Immature natural killer cell (primary cell): Measurements from ENCODE around the gene CDC20. TPM values are rescaled to one million over a fixed set of nuclear protein-coding genes. Genes with fewer than 3 reads are reported as not detected.
A peak's percentile ranks its signal among the peaks of the same experiment; 100 is the strongest.
"Not testable (repeated sequence)": the region's sequence is repeated elsewhere in the genome, so short reads cannot be mapped to it uniquely, and the experiment has no call there.

Experiments used
- DNase-seq, 3 donors: peaks; one replicate each; pipeline ENCODE4 v3.0.0; 2022; ENCODE audit warnings: mixed read lengths in 1 of 3
- H3K27ac Mint-ChIP-seq, 6 donors: one replicate each; pipeline ENCODE4 v1.8.0; 2020; ENCODE audit warnings: mixed read lengths in 6 of 6, mild to moderate bottlenecking in 5 of 6, inconsistent platforms in 4 of 6, moderate library complexity in 3 of 6
- H3K27me3 Mint-ChIP-seq, 3 donors: one replicate each; pipeline ENCODE4 v1.8.0; 2020 to 2021; ENCODE audit warnings: low read depth in 3 of 3, mild to moderate bottlenecking in 3 of 3, mixed read lengths in 3 of 3, moderate library complexity in 3 of 3, inconsistent platforms in 1 of 3
- H3K36me3 Mint-ChIP-seq, 3 donors: one replicate each; pipeline ENCODE4 v1.8.0; 2020; ENCODE audit warnings: mixed read lengths in 3 of 3, inconsistent platforms in 2 of 3, mild to moderate bottlenecking in 2 of 3
- H3K4me1 Mint-ChIP-seq, 2 donors: one replicate each; pipeline ENCODE4 v1.8.0; 2020; ENCODE audit warnings: inconsistent platforms in 2 of 2, mild to moderate bottlenecking in 2 of 2, mixed read lengths in 2 of 2, moderate library complexity in 1 of 2
- H3K4me3 Mint-ChIP-seq, 5 donors: one replicate each; pipeline ENCODE4 v1.8.0; 2020; ENCODE audit warnings: mild to moderate bottlenecking in 5 of 5, mixed read lengths in 5 of 5, inconsistent platforms in 3 of 5, moderate library complexity in 3 of 5
- H3K9me3 Mint-ChIP-seq, 6 donors: one replicate each; pipeline ENCODE4 v1.8.0; 2020; ENCODE audit warnings: mild to moderate bottlenecking in 6 of 6, mixed read lengths in 6 of 6, inconsistent platforms in 4 of 6, moderate library complexity in 3 of 6
- polyA plus RNA-seq, 3 donors: library from polyadenylated mRNA; unstranded; fragments of 300-500 nt; fragmentation: Illumina TruSeq; gene quantifications; one replicate each; pipeline ENCODE4 v1.2.3, GENCODE V29; 2021

Gene CDC20
- polyA plus RNA-seq, 3 donors from 2014 or later = 0.69 to 4.0 (median 3.0) TPM

GRCh38 chr1:43367904-43368645, 9.3 kb downstream of the CDC20 start, which contains the start of gene ELOVL1:
Gene ELOVL1 (minus strand): TSS chr1:43368011. CDS start chr1:43365609, 2,402 bp downstream.
- peak within 1 kb of the TSS; percentile 91 to 93 (median 92) for H3K4me3 Mint-ChIP-seq
- H3K36me3 Mint-ChIP-seq = peaks cover 2 to 19% (median 5%) of the 10 kb centered on the region in 3 donors
- H3K27me3 Mint-ChIP-seq = peaks cover 3 to 7% (median 3%) of the 10 kb centered on the region in 3 donors
- peak within 1 kb of the TSS; percentile 84 to 98 (median 93) for H3K27ac Mint-ChIP-seq
- no peaks in the 10 kb centered on the region for H3K9me3 Mint-ChIP-seq
- peak; percentile 86 to 89 (median 89) for DNase-seq
- peaks cover 44 to 45% of the 10 kb centered on the region in 2 donors for H3K4me1 Mint-ChIP-seq

DNA sequence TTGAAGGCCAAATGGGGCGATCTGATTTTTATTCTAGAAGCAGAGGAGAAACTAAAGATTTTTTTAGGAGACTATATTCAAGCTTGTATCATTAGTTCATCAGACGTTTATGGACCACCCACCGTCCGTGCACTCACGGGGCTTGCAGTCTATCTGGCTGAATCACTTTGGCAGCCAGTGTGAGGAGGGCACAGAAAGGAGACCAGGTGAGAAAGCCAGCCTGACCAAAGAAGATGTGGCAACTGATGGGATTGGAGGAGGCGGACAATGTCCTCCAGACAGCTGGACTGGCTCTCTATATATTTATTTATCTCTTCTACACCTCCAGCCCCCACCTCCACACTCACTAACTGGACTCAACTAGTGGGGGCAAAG, 9.9 kb downstream of the CDC20 start:
- DNase-seq = no peak
- Mint-ChIP-seq H3K9me3 (no peaks in the 10 kb centered on the region), H3K36me3 (peaks cover 0 to 17% (median 5%) of the 10 kb centered on the region in 3 donors), H3K27ac (peak overlapping the region; percentile 84 to 98 (median 93)), H3K27me3 (peaks cover 3 to 7% (median 3%) of the 10 kb centered on the region in 3 donors), H3K4me3 (peak overlapping the region; percentile 91 to 93 (median 92)), H3K4me1 (peaks cover 44 to 45% of the 10 kb centered on the region in 2 donors)

DNA sequence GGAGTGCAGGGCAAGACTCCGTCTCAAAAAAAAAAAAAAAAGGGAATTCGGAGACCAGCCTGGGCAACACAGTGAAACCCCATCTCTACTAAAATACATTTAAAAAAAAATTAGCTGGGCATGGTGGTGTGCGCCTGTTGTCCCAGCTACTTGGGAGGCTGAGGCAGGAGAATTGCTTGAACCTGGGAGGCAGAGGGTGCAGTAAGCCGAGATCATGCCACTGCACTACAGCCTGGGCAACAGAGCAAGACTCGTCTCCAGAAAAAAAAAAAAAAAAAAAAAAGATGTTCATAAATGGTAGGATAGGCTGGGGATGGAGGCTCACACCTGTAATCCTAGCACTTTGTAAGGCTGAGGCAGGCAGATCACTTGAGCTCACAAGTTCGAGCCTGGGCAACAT, 11.0 kb downstream of the CDC20 start:
- Mint-ChIP-seq H3K27ac (peak overlapping the region in 1 of 6 donors; percentile 23), H3K4me1 (peaks cover 41 to 44% of the 10 kb centered on the region in 2 donors)
- H3K9me3 Mint-ChIP-seq, H3K36me3 Mint-ChIP-seq, DNase-seq, H3K4me3 Mint-ChIP-seq, H3K27me3 Mint-ChIP-seq: not testable (repeated sequence)

GRCh38 chr1:43370564-43370963, 11.8 kb downstream of the CDC20 start:
- H3K27ac Mint-ChIP-seq = peak overlapping the region in 5 of 6 donors; percentile 67 to 80 (median 76)
- peaks cover 33 to 36% of the 10 kb centered on the region in 2 donors for H3K4me1 Mint-ChIP-seq
- no peaks in the 10 kb centered on the region for H3K9me3 Mint-ChIP-seq
- DNase-seq = no peak
- peak overlapping the region in 2 of 5 donors; percentile 58 to 66 for H3K4me3 Mint-ChIP-seq
- H3K27me3 Mint-ChIP-seq = peaks cover 3 to 4% (median 3%) of the 10 kb centered on the region in 3 donors
- peaks cover 0 to 3% (median 0%) of the 10 kb centered on the region in 3 donors for H3K36me3 Mint-ChIP-seq

- Mint-ChIP-seq H3K4me1 (peaks cover 18 to 21% of the 10 kb centered on the region in 2 donors), H3K27ac (no peak overlapping the region), H3K27me3 (no peaks in the 10 kb centered on the region), H3K9me3 (no peaks in the 10 kb centered on the region), H3K36me3 (no peaks in the 10 kb centered on the region), H3K4me3 (no peak overlapping the region)
- DNase-seq = no peak
These were observed 13.4 kb downstream of the CDC20 start for GRCh38 chr1:43372172-43372571.

- Mint-ChIP-seq H3K4me3 (no peak overlapping the region), H3K27ac (no peak overlapping the region), H3K9me3 (no peaks in the 10 kb centered on the region), H3K4me1 (peaks cover 14 to 17% of the 10 kb centered on the region in 2 donors), H3K36me3 (no peaks in the 10 kb centered on the region), H3K27me3 (no peaks in the 10 kb centered on the region)
- no peak for DNase-seq
These were observed 14.5 kb downstream of the CDC20 start for GRCh38 chr1:43373066-43373940.

DNA sequence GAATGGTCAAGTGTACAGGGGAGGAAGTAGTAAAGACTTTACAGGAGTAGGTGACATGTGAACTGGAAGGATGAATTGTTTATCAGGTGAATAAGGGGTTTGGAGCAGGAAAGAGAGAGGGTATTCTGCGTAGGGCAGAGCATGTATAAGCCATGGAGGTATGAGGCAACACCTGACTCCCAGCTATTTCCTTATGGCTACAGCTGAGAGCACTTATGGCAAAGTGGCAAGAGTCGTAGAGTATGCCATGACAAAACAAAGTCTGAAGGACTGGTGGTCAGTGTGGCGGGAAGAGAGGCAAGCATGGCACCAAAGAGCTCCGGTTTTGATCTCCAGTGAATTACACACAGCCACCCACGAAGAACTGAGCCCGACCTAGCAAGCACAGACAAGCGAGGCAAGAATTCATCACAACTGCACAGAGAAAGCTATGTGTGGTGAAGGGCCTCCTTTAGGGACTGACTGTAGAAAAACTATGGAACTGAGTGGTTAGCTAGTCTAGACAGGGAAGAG, 18.0 kb downstream of the CDC20 start:
- no peak for DNase-seq
- peak overlapping the region in 2 of 6 donors; percentile 0 to 2 for H3K27ac Mint-ChIP-seq
- H3K36me3 Mint-ChIP-seq = peaks cover 0 to 10% (median 0%) of the 10 kb centered on the region in 3 donors
- H3K27me3 Mint-ChIP-seq = no peaks in the 10 kb centered on the region
- H3K4me1 Mint-ChIP-seq = peaks cover 5 to 7% of the 10 kb centered on the region in 2 donors
- no peaks in the 10 kb centered on the region for H3K9me3 Mint-ChIP-seq
- no peak overlapping the region for H3K4me3 Mint-ChIP-seq

GRCh38 chr1:43377831-43378230, 19.1 kb downstream of the CDC20 start:
- no peak for DNase-seq
- Mint-ChIP-seq H3K36me3 (peaks cover 1 to 18% (median 4%) of the 10 kb centered on the region in 3 donors), H3K9me3 (no peaks in the 10 kb centered on the region), H3K27ac (no peak overlapping the region), H3K4me1 (peaks cover 6 to 8% of the 10 kb centered on the region in 2 donors), H3K4me3 (no peak overlapping the region), H3K27me3 (no peaks in the 10 kb centered on the region)

- Mint-ChIP-seq H3K27ac (no peak overlapping the region), H3K36me3 (peaks cover 4 to 34% (median 9%) of the 10 kb centered on the region in 3 donors), H3K27me3 (no peaks in the 10 kb centered on the region)
These were observed 20.7 kb downstream of the CDC20 start for GRCh38 chr1:43379476-43379875.

DNA sequence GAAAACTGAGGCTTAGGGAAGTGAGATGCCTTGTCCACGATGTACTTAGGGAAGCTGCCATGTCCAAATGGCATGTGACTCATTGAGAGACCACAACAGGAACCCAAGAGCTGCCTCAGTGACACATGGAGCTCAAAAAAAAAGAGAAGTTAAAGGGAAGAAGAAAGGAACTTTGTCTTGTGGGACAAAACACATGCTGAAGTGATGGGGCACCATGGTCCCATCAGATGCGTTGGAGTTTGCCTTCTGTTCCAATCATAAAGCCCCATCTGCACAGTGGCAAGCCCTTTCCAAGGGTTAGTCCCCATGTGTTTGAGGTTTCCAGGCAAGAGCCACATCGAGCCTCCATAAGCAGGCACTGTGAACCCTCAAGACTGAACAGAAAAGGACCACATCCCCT, 22.8 kb downstream of the CDC20 start:
- peaks cover 0 to 1% (median 0%) of the 10 kb centered on the region in 3 donors for H3K27me3 Mint-ChIP-seq
- no peak for DNase-seq
- no peaks in the 10 kb centered on the region for H3K9me3 Mint-ChIP-seq
- H3K4me3 Mint-ChIP-seq = no peak overlapping the region
- H3K36me3 Mint-ChIP-seq = peaks cover 7 to 54% (median 19%) of the 10 kb centered on the region in 3 donors
- H3K4me1 Mint-ChIP-seq = peaks cover 6 to 8% of the 10 kb centered on the region in 2 donors
- H3K27ac Mint-ChIP-seq = peak overlapping the region in 5 of 6 donors; percentile 30 to 71 (median 56)

More at GRCh38 chr1:43379476-43379875, 20.7 kb downstream of the CDC20 start:
- H3K4me1 Mint-ChIP-seq = peaks cover 6 to 8% of the 10 kb centered on the region in 2 donors
- H3K4me3 Mint-ChIP-seq = no peak overlapping the region
- no peak for DNase-seq
- no peaks in the 10 kb centered on the region for H3K9me3 Mint-ChIP-seq

DNA sequence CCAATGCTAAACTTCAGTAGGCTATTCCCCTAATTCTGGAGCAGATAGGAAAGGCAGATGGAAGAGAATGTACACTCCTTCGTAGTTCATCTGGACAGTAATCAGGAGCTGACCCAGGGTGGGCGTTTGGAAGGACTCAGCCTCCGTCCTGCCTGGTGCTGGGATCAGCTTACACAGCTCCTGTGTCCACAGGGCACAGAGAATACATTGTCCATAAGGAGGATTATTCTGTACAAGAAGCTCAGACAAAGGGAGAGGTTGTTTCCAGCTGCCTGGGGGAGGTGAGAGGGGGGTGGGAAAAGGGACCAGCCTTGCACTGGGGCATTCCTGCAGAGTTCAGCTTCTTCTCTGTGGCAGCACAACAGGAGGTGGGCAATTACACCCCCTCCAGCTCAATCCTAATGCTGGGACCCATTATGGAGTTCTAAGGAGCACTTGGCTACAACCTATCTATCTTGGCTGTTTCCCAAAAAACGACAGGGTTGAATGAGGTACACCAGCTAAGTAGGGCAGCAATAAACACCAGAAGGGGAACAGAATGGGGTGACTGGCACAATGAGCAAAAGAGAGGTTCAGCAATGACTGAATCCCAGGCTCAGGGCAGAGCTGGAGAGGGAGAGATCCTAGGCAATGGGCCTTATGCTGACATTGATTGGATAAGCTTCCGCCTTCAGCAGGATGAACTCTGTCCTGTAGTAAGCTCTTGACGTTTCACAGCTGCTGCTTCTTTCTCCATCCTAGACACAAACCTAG, 23.4 kb downstream of the CDC20 start:
- H3K4me3 Mint-ChIP-seq = no peak overlapping the region
- peak overlapping the region in 3 of 6 donors; percentile 22 to 54 (median 54) for H3K27ac Mint-ChIP-seq
- H3K27me3 Mint-ChIP-seq = peaks cover 0 to 1% (median 0%) of the 10 kb centered on the region in 3 donors
- H3K36me3 Mint-ChIP-seq = peaks cover 13 to 58% (median 24%) of the 10 kb centered on the region in 3 donors
- no peak for DNase-seq
- H3K4me1 Mint-ChIP-seq = peaks cover 6 to 8% of the 10 kb centered on the region in 2 donors
- H3K9me3 Mint-ChIP-seq = no peaks in the 10 kb centered on the region

DNA sequence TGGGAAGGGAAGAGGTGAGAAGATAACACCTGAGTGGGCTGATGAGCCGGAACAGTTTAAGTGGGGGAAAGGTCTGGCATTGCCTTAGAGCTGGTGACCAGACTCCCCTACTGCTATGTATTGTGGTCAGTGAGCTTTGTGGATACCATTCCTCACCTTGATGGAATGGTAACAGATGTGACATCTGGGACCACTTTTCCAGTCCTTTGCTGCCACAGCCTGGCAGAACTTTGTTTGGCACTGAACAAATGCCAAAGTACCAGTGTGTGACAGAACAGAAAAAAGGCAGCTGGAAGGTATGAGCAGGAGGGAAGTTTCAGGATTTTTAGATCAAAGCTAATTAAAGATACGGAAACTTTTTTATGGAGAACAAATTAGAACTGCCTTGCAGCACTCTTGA, 24.7 kb downstream of the CDC20 start:
- no peak for DNase-seq
- Mint-ChIP-seq H3K4me3 (no peak overlapping the region), H3K4me1 (peaks cover 13 to 19% of the 10 kb centered on the region in 2 donors), H3K27ac (no peak overlapping the region), H3K27me3 (peaks cover 0 to 1% (median 0%) of the 10 kb centered on the region in 3 donors), H3K9me3 (no peaks in the 10 kb centered on the region), H3K36me3 (peaks cover 13 to 58% (median 24%) of the 10 kb centered on the region in 3 donors)

GRCh38 chr1:43386676-43387075, 27.9 kb downstream of the CDC20 start:
- Mint-ChIP-seq H3K36me3 (peaks cover 13 to 53% (median 24%) of the 10 kb centered on the region in 3 donors), H3K4me3 (no peak overlapping the region), H3K9me3 (no peaks in the 10 kb centered on the region), H3K27ac (peak overlapping the region in 1 of 6 donors; percentile 8), H3K27me3 (peaks cover 0 to 4% (median 3%) of the 10 kb centered on the region in 3 donors), H3K4me1 (peaks cover 34 to 43% of the 10 kb centered on the region in 2 donors)
- no peak for DNase-seq
